ENCODE measurements around the gene MYMX.

GRCh38 chr6:44189257-44189656 is 27.5 kb upstream of the MYMX start:
- TF ChIP-seq EZH2 (IDR thresholded peaks at IDR 0.05; ENCODE audit: insufficient read depth, low read length), result no peak
- no peak for TF ChIP-seq CTCF (IDR thresholded peaks at IDR 0.05; ENCODE audit: insufficient read depth, low read depth, low read length)
